ENCODE data around the gene TPTE.
"Not testable (repeated sequence)": the region's sequence is repeated elsewhere in the genome, so short reads cannot be mapped to it uniquely, and the experiment has no call there.

TPTE gene

GRCh38 chr21:10650297-10650696, 128.9 kb downstream of the TPTE start:
- not testable (repeated sequence) for H3K27me3 ChIP-seq (ENCODE audit: insufficient read depth, poor library complexity, severe bottlenecking); H3K27ac ChIP-seq (replicated peaks); H3K4me3 ChIP-seq (replicated peaks; ENCODE audit: insufficient read depth, low read length); DNase-seq (ENCODE audit: low read depth in 1 of 2, low spot score in 1 of 2)
